Lower lobe of right lung (tissue), 2 donors: ENCODE measurements around the gene PTGFR. TPM values are rescaled to one million over a fixed set of nuclear protein-coding genes. Genes with fewer than 3 reads are reported as not detected.

ENCODE experiments used
- ATAC-seq, 2 donors: fragments of 200-7000 bp; cut with Tn5 transposase; one replicate each; pipeline ENCODE4 v1.9.1; 2020 to 2022; ENCODE audit warnings: mild to moderate bottlenecking in 2 of 2, moderate library complexity in 2 of 2
- DNase-seq: peaks from one replicate; pipeline ENCODE4 v3.0.0-alpha.2; 2020
- H3K27ac ChIP-seq: fragments of 200-600 bp; one replicate; pipeline ENCODE4 v1.8.0; 2022
- H3K27me3 ChIP-seq: fragments of 200-600 bp; one replicate; pipeline ENCODE4 v1.8.0; 2022; ENCODE audit warnings: low read depth
- H3K36me3 ChIP-seq: fragments of 200-600 bp; one replicate; pipeline ENCODE4 v1.8.0; 2022; ENCODE audit warnings: mild to moderate bottlenecking
- H3K4me1 ChIP-seq: fragments of 200-600 bp; one replicate; pipeline ENCODE4 v1.8.0; 2022
- H3K4me3 ChIP-seq: fragments of 200-600 bp; one replicate; pipeline ENCODE4 v1.8.0; 2022; ENCODE audit warnings: mild to moderate bottlenecking
- H3K9me3 ChIP-seq: fragments of 200-600 bp; one replicate; pipeline ENCODE4 v1.8.0; 2022
- intact Hi-C: fragments of 100-400 bp; cut with DNase I; formaldehyde crosslinking; loops from one replicate; pipeline ENCODE4 v1.11.0; 2022
- total RNA-seq: library from RNA; stranded (reverse); fragmentation: NEBNext Ultra II Directional; extraction: Animal tissue kit (Norgen Biotek cat#: 25700); gene quantifications from one replicate; pipeline ENCODE4 v1.2.1, GENCODE V29; 2021
- TF ChIP-seq, protein P1 (sequence below): fragments of 200-600 bp; IDR thresholded peaks from one replicate; pipeline ENCODE4 v1.8.0; 2022; ENCODE audit warnings: antibody characterized with exemption, mild to moderate bottlenecking
- donor health status: DM: no; HTN: yes; CAD: no; lungs with severe emphysema.

The PTGFR gene
- total RNA-seq, 1 donor from 2014 or later = 4.5 TPM

DNA sequence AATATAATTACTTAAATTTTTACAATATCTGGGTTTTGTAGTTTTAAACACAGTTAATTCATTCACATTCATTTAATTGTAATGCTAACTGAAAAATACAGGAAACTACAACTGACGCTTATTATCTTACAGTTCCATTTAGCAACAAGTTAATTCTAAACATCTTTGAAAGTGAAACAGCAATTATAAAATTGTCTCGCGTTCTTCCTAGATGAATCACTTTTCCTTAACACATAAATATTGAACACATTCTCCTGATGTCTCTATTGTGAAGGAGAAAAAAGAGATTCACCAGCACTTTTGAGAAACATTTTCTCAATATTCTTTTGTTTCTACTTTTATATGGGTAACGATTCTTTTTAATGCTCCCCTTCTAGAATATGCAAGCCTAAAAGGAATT lies 6.4 kb downstream of the PTGFR start:
- no peak for ATAC-seq
- H3K9me3 ChIP-seq = no peaks in the 10 kb centered on the region
- intact Hi-C loops = no loop called here
- H3K36me3 ChIP-seq = no peaks in the 10 kb centered on the region
- TF ChIP-seq, protein P1, sequence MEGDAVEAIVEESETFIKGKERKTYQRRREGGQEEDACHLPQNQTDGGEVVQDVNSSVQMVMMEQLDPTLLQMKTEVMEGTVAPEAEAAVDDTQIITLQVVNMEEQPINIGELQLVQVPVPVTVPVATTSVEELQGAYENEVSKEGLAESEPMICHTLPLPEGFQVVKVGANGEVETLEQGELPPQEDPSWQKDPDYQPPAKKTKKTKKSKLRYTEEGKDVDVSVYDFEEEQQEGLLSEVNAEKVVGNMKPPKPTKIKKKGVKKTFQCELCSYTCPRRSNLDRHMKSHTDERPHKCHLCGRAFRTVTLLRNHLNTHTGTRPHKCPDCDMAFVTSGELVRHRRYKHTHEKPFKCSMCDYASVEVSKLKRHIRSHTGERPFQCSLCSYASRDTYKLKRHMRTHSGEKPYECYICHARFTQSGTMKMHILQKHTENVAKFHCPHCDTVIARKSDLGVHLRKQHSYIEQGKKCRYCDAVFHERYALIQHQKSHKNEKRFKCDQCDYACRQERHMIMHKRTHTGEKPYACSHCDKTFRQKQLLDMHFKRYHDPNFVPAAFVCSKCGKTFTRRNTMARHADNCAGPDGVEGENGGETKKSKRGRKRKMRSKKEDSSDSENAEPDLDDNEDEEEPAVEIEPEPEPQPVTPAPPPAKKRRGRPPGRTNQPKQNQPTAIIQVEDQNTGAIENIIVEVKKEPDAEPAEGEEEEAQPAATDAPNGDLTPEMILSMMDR = no peak
- no peak overlapping the region for H3K4me3 ChIP-seq
- no peaks in the 10 kb centered on the region for H3K27me3 ChIP-seq
- no peak overlapping the region for H3K27ac ChIP-seq
- no peaks in the 10 kb centered on the region for H3K4me1 ChIP-seq
- no peak for DNase-seq

DNA sequence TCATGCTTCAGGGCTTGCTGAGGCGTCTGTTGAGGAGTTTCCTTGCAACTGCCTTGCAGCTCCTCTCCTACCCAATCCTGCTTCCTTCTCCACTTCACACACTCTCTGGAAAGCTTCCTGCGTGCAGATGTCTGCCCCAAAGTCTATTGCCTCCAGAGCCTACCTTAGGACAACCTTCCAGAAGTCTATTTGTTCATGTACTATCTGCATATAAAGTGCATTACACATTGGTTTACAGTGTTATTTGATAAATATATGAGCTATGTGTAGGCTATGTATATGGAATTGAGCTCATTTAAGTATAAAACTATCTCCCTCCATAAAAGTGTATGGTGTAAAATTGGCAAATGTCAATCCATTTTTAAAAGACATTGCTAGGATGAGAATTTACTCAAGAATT lies 9.8 kb downstream of the PTGFR start:
- ATAC-seq = no peak
- TF ChIP-seq, protein P1 = no peak
- H3K4me3 ChIP-seq = no peak overlapping the region

DNA sequence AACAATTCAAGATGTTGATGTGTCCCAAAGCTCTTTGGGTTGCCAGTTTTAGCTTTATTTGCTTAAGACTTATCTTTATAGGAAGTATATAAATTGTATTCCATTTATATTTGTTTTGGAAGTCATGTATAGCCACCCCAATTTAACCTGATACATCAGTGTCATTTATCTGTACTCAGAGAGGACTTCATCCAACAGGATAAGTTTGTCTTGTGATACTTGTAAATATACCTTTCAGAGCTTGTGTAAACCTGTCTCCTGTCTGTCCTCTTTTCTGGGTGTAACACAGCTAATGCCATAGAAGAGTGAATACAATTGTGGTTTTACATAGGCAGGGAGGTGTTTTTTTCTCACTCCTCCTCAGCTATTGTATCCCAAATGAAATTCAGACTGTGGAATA lies 10.4 kb downstream of the PTGFR start:
- Histone ChIP-seq H3K9me3 (no peaks in the 10 kb centered on the region), H3K36me3 (no peaks in the 10 kb centered on the region), H3K27me3 (no peaks in the 10 kb centered on the region), H3K27ac (no peak overlapping the region), H3K4me1 (no peaks in the 10 kb centered on the region), H3K4me3 (no peak overlapping the region)
- TF ChIP-seq, protein P1 = no peak
- ATAC-seq (no peak), DNase-seq (no peak)
- intact Hi-C loops = no loop called here

More for the DNA sequence above, 9.8 kb downstream of the PTGFR start:
- intact Hi-C loops = no loop called here
- no peak overlapping the region for H3K27ac ChIP-seq
- DNase-seq = no peak
- no peaks in the 10 kb centered on the region for H3K36me3 ChIP-seq
- no peaks in the 10 kb centered on the region for H3K4me1 ChIP-seq
- H3K9me3 ChIP-seq = no peaks in the 10 kb centered on the region
- H3K27me3 ChIP-seq = no peaks in the 10 kb centered on the region

DNA sequence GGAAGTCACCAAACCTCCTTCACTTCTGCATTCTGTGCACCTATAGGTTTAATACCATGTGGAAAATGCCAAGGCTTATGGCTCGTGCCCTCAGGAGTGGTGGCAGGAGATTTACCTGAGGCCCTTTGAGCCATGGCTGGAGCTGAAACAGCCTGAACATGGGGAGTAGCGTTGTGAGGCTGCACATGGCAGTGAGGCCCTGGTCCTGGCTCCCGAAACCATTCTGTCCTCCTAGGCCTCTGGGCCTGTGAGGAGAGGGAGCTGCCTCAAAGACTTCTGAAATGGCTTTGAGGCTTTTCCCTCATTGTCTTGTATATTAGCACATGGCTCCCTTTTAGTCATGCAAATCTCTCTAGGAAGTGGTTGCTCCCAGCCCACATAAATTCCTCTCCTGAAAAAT lies 20.6 kb downstream of the PTGFR start:
- Histone ChIP-seq H3K27me3 (no peaks in the 10 kb centered on the region), H3K27ac (no peak overlapping the region), H3K4me1 (no peaks in the 10 kb centered on the region), H3K9me3 (peaks cover 6% of the 10 kb centered on the region), H3K4me3 (no peak overlapping the region), H3K36me3 (no peaks in the 10 kb centered on the region)
- intact Hi-C loops = no loop called here
- DNase-seq = no peak
- TF ChIP-seq, protein P1 = no peak
- no peak for ATAC-seq

DNA sequence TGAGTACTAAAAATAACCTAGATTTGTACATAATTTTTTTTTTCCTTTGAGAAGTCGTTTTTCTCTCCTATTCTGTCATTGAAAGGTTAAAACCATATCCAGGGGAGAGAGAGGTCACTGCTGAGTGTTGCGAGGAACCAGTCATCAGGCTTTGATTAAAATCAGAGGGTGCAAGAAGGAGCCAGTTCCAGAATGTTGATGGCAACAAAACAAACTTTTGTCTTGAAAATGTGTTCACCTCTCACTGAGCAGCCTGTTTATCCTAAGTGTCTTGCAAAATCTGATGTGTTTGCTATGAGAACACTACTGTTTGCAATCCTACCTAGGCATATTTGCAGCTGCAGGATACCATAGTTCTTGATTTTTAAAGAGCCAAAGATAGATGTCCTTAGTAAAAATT lies 25.9 kb downstream of the PTGFR start:
- ATAC-seq (no peak), DNase-seq (no peak)
- no peaks in the 10 kb centered on the region for H3K9me3 ChIP-seq
- TF ChIP-seq, protein P1 = no peak
- H3K4me1 ChIP-seq = no peaks in the 10 kb centered on the region
- no peaks in the 10 kb centered on the region for H3K36me3 ChIP-seq
- no peaks in the 10 kb centered on the region for H3K27me3 ChIP-seq
- H3K4me3 ChIP-seq = no peak overlapping the region
- H3K27ac ChIP-seq = no peak overlapping the region
- intact Hi-C loops = no loop called here

DNA sequence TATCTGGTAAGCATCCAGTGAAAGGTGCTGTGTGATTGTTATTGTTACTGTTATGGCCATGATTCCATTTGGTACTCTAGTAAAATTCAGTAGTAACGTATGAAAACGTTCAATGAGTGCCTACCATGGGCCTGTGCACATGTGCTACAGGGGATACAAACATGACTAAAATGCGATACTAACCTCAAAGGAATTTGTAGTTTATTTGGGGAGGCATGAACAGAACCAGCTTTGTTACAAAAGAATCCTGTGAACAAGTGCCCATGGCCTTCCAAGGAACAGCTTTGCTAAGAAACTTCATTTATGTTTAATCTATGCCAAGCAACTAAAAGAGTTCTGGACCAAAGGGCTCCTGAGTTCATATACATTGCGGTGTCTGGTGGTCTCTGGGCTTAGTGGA lies 28.7 kb downstream of the PTGFR start:
- Histone ChIP-seq H3K27ac (no peak overlapping the region), H3K4me1 (no peaks in the 10 kb centered on the region), H3K4me3 (no peak overlapping the region), H3K27me3 (no peaks in the 10 kb centered on the region), H3K36me3 (no peaks in the 10 kb centered on the region), H3K9me3 (no peaks in the 10 kb centered on the region)
- TF ChIP-seq, protein P1 = no peak
- ATAC-seq (no peak), DNase-seq (no peak)
- intact Hi-C loops = no loop called here
